ENCODE measurements around the gene CALCB. TPM values are rescaled to one million over a fixed set of nuclear protein-coding genes. Genes with fewer than 3 reads are reported as not detected.

CALCB gene
- total RNA-seq, 1 donor from 2014 or later = 0.53 TPM

DNA sequence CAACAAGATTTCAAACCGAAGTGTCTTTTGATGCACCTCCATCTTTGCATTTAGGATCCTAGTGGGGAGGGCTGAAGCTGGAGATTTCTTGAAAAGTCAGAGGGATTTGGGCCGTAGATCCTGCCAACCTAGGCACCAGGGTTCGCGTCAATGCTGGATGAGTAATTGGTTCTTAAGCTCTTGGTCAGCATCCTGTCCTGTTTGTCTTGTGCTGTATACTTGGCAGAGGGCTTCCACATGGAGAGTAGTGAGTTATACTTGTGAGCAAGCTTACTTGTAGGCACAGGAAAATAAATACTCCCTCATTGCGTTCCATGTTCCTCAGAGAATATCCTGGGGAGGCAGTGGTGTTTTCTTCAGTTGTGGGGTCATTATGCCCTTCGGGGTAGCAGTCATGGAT lies 53.9 kb downstream of the CALCB start:
- Histone ChIP-seq H3K27me3 (ENCODE audit: control insufficient read depth, insufficient read depth, low read length) (no peaks in the 10 kb centered on the region), H3K4me3 (ENCODE audit: low read depth, low read length) (no peak overlapping the region), H3K36me3 (ENCODE audit: control insufficient read depth, insufficient read depth, low read length) (no peaks in the 10 kb centered on the region)
- FAIRE-seq (peak; percentile 66), DNase-seq (ENCODE audit: low read depth) (peak; percentile 96)
- TF ChIP-seq CTCF (IDR thresholded peaks at IDR 0.05; ENCODE audit: insufficient read depth, low read length, severe bottlenecking) = no peak

Other genes with a start within 250 kb of the CALCB start
- gene CYP2R1, start 181.4 kb upstream of the CALCB start, total RNA-seq = 24.7 and 50.1 TPM in 2 replicates
- not detected in 2 replicates for gene CALCA, start 101.2 kb upstream of the CALCB start, total RNA-seq
- gene INSC, start 41.3 kb downstream of the CALCB start, total RNA-seq = 0.53 and 1.2 TPM in 2 replicates